Measurements from ENCODE around the gene PPP2R3B.
"Not testable (repeated sequence)": the region's sequence is repeated elsewhere in the genome, so short reads cannot be mapped to it uniquely, and the experiment has no call there.

Gene PPP2R3B

GRCh38 chrX:305781-306613 is 80.7 kb downstream of the PPP2R3B start:
- DNase-seq (ENCODE audit: low read depth in 3 of 3), result not testable (repeated sequence)

GRCh38 chrX:302975-303374 is 83.7 kb downstream of the PPP2R3B start:
- no peak for DNase-seq (ENCODE audit: low read depth in 3 of 3)

GRCh38 chrX:300334-300733 is 86.4 kb downstream of the PPP2R3B start:
- no peak for DNase-seq (ENCODE audit: low read depth in 3 of 3)

GRCh38 chrX:298993-299392 is 87.7 kb downstream of the PPP2R3B start:
- DNase-seq (ENCODE audit: low read depth in 3 of 3), result no peak

- DNase-seq (ENCODE audit: low read depth in 3 of 3), result no peak
Measured at GRCh38 chrX:295136-295535, 91.6 kb downstream of the PPP2R3B start.

- DNase-seq (ENCODE audit: low read depth in 3 of 3), result no peak
Measured at GRCh38 chrX:292900-293897, 93.5 kb downstream of the PPP2R3B start.

- no peak for DNase-seq (ENCODE audit: low read depth in 3 of 3)
Measured at GRCh38 chrX:291411-291901, 95.3 kb downstream of the PPP2R3B start.

GRCh38 chrX:290476-291166 is 96.1 kb downstream of the PPP2R3B start:
- DNase-seq (ENCODE audit: low read depth in 3 of 3), result no peak

GRCh38 chrX:288561-288991 is 98.1 kb downstream of the PPP2R3B start:
- no peak for DNase-seq (ENCODE audit: low read depth in 3 of 3)

GRCh38 chrX:287670-288069 is 99.0 kb downstream of the PPP2R3B start:
- no peak for DNase-seq (ENCODE audit: low read depth in 3 of 3)

- DNase-seq (ENCODE audit: low read depth in 3 of 3), result no peak
Measured at GRCh38 chrX:285076-285677, 101.5 kb downstream of the PPP2R3B start.
